Occipital lobe (tissue), 2 donors: ENCODE results near the gene CUX1. TPM values are rescaled to one million over a fixed set of nuclear protein-coding genes. Genes with fewer than 3 reads are reported as not detected.
"Not testable (repeated sequence)": the region's sequence is repeated elsewhere in the genome, so short reads cannot be mapped to it uniquely, and the experiment has no call there.

Source experiments
- DNase-seq: peaks from one replicate; lab custom pipeline; 2025; lab: John Stamatoyannopoulos, UW
- total RNA-seq: library from RNA; depleted of rRNA; stranded (reverse); fragments of >200 nt; gene quantifications from one replicate; pipeline ENCODE4 v1.2.3, GENCODE V29; 2014

CUX1 gene
- total RNA-seq, 1 donor from 2014 or later: 23.2 TPM

GRCh38 chr7:102040569-102040968, 223.1 kb downstream of the CUX1 start:
- DNase-seq: no peak

- no peak for DNase-seq
These were observed 224.7 kb downstream of the CUX1 start for GRCh38 chr7:102042016-102042656.

- not testable (repeated sequence) for DNase-seq
These were observed 225.4 kb downstream of the CUX1 start for GRCh38 chr7:102042796-102043195.

GRCh38 chr7:102044641-102044983, 227.2 kb downstream of the CUX1 start:
- no peak for DNase-seq

- DNase-seq: peak; percentile 57
These were observed 227.7 kb downstream of the CUX1 start for GRCh38 chr7:102044984-102045673.

- DNase-seq: no peak
These were observed 228.4 kb downstream of the CUX1 start for GRCh38 chr7:102045681-102046372.

- DNase-seq: no peak
These were observed 229.1 kb downstream of the CUX1 start for GRCh38 chr7:102046373-102047117.

- no peak for DNase-seq
These were observed 229.7 kb downstream of the CUX1 start for GRCh38 chr7:102047167-102047566.

GRCh38 chr7:102049765-102050164, 232.3 kb downstream of the CUX1 start:
- DNase-seq: no peak

- no peak for DNase-seq
These were observed 233.5 kb downstream of the CUX1 start for GRCh38 chr7:102050864-102051460.

GRCh38 chr7:102051736-102052135, 234.3 kb downstream of the CUX1 start:
- DNase-seq: not testable (repeated sequence)

- DNase-seq: no peak
These were observed 236.7 kb downstream of the CUX1 start for GRCh38 chr7:102054158-102054557.

- DNase-seq: no peak
These were observed 238.0 kb downstream of the CUX1 start for GRCh38 chr7:102055181-102055976.

GRCh38 chr7:102059524-102059923, 242.1 kb downstream of the CUX1 start:
- no peak for DNase-seq

GRCh38 chr7:102061354-102061945, 244.0 kb downstream of the CUX1 start:
- no peak for DNase-seq

GRCh38 chr7:102061981-102062390, 244.6 kb downstream of the CUX1 start:
- no peak for DNase-seq

GRCh38 chr7:102063690-102064180, 246.3 kb downstream of the CUX1 start:
- DNase-seq: no peak

- DNase-seq: no peak
These were observed 247.1 kb downstream of the CUX1 start for GRCh38 chr7:102064361-102065025.

- no peak for DNase-seq
These were observed 247.8 kb downstream of the CUX1 start for GRCh38 chr7:102065226-102065625.

- no peak for DNase-seq
These were observed 249.1 kb downstream of the CUX1 start for GRCh38 chr7:102066476-102066875.
